Tibial nerve (tissue), 3 donors: ENCODE measurements around the gene KIF3C.

Experiments
- CTCF ChIP-seq, 5 experiments: fragments of 200-600 bp in 3 of 5; fragments of 450-650 bp in 2 of 5; sonication (generic) in 3 of 5; IDR thresholded peaks; one replicate each; pipeline ENCODE4 v1.5.1; 2016 to 2019; ENCODE audit warnings: antibody characterized with exemption in 5 of 5, mild to moderate bottlenecking in 3 of 5, moderate library complexity in 2 of 5
- POLR2A ChIP-seq, 2 donors: fragments of 450-650 bp; IDR thresholded peaks; one replicate each; pipeline ENCODE4 v1.6.1; 2017; ENCODE audit warnings: antibody characterized with exemption in 2 of 2, mild to moderate bottlenecking in 2 of 2, moderate library complexity in 2 of 2

- TF ChIP-seq CTCF (IDR thresholded peaks at IDR 0.05) (no peak), POLR2A (IDR thresholded peaks at IDR 0.05) (no peak)
These were observed 3.3 kb downstream of the KIF3C start for GRCh38 chr2:25979001-25979400.
